ENCODE data around the gene LRCH4.
A peak's percentile ranks its signal among the peaks of the same experiment; 100 is the strongest.
"Not testable (repeated sequence)": the region's sequence is repeated elsewhere in the genome, so short reads cannot be mapped to it uniquely, and the experiment has no call there.

The LRCH4 gene

DNA sequence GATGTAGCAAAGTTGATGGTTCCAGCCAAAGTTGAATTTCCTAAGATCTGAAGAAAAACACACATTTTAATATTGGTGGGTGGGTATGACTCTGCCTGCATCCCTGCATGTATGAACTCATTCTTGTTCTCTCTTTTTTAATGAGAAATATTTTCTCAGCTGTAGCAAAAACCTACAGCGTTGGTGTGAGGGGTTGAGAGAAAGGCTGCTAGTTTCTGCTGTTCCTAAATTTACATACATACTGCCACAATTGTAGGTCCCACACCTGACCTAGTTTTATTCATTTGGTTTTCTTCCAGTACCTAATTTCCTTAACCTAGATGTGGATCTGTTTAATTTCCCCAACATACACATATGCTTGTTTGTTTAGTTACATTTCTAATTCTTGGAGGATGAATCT is 42.3 kb downstream of the LRCH4 start:
- DNase-seq, result no peak

DNA sequence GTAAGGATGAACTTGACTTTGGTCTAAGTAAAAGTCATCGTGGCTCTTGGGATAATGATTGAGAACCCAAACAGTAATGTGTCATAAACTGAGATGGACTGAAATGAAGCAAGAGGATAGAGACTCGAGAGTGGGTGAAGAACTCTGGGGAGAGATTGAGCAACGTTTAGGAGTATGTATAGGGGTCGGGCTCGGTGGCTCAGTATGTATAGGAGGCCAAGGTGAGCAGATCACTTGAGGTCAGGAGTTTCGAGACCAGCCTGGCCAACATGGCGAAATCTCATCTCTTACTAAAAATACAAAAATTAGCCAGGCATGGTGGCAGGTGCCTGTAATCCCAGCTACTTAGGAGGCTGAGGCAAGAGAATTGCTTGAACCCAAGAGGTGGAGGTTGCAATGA is 44.6 kb downstream of the LRCH4 start:
- DNase-seq, result not testable (repeated sequence)

DNA sequence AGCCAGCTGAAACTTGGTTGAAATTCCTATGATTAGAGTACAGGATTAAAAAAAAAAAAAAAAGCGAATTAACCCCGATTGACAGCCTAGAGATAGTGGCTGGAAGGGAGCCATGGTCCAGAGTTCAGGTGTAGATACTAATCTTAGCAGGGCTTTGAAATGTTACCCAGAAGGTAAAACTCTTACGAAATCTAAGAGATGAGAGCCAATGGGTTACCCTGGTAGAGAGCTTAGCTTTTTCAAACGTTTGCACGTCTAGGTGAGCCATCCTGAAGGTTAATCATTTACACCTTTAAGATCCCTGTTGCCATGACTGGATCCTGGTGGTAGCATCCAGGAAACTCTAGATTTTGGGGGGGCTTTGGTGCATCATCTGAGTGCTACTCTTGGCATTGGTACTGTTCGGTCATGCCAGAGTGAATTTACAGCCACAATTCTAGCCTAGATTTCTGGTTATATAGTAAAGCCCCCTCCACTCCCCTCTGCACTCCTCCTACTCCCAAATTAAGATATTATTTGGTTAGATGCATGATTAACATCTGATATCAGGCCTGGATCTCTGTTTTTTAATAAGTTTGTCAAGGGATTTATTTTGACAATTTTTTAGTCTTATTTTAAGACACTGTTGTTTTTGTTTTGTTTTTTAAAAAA is 45.7 kb downstream of the LRCH4 start:
- DNase-seq, result no peak

DNA sequence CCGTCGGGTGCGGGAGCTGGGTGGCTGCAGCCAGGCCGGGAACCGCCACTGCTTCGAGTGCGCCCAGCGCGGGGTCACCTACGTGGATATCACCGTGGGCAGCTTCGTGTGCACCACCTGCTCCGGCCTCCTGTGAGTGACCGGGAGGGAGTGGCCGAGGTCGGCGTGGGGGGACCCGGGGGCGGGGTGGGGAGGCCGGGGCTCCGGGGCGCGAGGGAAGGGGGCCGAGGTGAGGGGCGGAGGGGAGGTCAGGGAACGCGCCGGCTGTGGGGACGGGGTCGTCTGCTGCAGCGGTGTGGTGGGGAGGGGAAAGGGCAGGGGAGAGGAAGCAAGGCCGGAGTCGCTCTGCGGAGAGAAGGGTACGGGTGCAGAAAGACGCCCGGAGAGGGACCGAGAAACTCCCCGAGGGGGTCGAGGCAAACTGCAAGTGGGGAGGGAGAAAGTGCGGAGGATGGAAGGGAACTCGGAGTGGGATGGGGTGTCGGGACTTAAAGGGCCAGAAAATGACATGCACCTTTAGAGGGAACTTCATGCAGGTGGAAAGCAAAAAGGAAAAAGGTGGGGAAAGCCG is 46.4 kb downstream of the LRCH4 start:
- peak in 1 of 2 experiments; percentile 30 for DNase-seq

DNA sequence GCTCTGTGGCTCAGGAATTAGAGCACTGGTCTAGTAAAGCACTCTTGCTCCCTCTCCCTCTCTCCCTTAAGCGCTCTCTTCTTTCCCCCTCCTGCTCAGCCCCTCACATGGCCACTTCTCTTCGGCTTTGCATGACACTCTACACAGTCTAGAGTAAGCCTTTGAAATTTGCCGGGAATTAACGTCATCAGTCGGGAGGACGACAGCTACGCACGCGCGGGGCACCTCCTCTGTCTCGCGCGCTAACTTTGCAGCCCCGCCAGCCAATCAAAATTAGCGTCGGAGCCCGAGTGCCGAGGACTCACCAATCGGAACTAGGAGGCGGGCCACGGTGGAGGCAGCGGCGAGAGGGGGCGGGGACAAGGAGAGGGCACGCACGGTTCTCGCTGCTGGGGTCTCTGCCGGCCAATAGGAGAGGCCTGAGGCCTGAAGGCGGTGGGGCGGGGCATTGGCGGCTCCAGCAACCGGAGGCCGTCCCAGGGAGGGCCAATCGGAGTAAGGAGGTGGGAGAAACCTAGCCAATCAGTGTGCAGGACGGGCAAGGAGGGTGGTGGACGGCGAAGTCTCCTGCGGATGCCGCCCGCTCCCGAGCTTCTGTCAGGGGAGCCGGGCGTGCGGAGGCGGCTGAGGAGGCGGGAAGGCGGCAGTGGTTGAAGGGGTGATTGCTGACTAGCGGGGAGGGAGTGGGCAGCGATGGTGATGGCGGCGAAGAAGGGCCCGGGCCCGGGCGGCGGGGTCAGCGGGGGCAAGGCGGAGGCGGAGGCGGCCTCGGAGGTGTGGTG is 47.1 kb downstream of the LRCH4 start, which contains the start of gene AGFG2:
AGFG2 (plus strand) TSS at position 550 of the 782 bp plus-strand sequence; CDS start at position 694, 144 bp downstream.
- DNase-seq, result peak; percentile 100

DNA sequence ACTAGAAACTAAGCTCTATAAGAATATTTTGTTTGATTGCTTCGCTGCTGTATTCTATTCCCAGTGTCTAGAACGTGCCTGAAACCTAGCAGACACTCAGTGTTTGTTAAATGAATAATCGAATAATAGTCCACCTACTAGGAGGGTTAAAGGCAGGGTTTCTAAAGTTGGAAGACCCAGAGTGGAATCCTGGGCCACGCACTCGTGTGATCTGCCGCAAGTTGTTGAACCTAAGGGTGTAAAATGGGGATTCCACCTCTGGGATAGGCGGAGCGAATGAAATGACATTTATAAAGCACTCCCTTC is 47.6 kb downstream of the LRCH4 start:
- no peak for DNase-seq

DNA sequence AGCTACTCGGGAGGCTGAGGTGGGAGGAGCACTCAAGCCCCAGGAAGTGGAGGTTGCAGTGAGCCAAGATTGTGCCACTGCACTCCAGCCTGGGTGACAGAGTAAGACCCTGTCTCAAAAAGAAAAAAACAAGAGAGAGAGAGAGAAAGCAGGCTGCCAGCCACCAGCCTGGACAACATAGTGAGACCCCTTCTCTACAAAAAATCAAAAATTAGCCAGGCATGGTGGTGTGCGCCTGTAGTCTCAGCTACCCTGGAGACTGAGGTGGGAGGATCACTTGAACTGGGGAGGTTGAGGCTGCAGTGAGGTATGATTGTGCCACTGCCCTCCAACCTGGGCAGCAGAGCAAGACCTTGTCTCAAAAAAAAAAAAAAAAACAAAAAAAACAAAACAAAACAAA is 49.2 kb downstream of the LRCH4 start:
- DNase-seq, result not testable (repeated sequence)

DNA sequence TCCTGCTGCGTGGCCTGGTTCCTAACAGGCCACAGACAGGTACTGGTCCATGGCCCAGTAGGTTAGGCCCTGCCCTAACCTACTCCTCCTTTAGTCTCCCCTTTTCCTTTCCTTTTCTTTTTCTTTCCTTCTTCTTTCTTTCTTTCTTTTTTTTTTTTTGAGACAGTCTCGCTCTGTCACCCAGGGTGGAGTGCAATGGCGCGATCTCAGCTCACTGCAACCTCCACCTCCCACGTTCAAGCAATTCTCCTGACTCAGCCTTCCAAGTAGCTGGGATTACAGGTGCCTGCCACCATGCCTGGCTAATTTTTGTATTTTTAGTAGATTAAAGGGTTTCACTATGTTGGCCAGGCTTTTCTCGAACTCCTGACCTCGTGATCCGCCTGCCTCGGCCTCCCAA is 49.9 kb downstream of the LRCH4 start:
- not testable (repeated sequence) for DNase-seq

DNA sequence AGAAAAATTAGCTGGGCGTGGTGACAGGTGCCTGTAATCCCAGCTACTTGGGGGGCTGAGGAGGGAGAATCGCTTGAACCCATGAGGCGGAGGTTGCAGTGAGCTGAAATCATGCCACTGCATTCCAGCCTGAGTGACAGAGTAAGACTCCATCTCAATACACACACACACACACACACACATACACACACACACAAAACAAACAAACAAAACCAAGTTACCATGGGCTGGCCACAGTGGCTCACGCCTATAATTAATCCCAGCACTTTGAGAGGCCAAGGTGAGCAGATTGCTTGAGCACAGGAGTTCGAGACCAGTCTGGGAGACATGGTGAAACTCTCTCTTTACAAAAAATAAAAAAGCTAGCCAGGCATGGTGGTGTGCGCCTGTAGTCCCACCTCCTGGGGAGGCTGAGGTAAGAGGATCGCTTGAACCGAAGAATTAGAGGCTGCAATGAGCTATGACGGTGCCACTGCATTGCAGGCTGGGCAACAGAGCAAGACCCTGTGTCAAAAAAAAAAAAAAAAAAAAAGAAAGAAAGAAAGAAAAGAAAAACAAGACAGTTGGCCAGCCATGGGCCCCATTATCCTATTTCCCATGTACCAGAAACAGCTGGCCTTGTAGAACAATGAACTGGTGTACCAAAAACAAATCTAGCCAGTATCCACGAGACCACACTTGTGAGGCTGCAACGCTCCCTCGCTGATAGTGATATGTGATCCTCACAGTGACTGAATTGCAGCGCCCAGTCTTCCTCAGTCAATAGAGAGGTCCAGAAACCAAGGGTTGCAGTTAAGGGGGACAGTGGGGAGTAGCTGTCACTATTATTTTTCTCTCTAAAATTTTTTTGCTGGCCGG is 53.5 kb downstream of the LRCH4 start:
- DNase-seq, result no peak

DNA sequence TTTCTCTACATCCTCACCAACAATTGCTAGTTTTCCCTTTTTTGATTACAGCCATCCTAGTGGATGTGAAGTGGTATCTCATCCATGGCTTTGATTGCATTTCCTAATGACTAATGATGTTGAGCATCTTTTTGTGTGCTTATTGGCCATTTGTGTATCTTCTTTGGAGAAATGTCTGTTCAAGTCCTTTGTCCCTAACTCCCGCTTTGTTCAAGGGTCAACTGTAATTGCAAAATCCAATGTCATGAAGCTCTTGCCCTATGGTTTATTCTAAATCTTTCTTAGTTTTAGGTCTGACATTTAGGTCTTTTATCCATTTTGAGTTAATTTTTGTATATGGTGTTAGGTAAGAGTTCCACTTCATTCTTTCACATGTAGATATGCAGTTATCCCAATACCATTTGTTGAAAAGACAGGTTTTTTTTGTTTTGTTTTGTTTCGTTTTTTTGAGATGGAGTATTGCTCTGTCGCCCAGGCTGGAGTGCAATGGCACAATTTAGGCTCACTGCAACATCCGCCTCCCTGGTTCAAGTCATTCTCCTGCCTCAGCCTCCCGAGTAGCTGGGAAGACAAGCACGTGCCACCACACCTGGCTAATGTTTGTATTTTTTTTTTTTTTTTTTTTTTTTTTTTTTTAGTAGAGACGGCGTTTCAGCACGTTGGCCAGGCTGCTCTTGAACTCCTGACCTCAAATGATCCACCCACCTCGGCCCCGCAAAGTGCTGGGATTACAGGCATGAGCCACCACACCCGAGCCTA is 57.6 kb downstream of the LRCH4 start:
- DNase-seq, result not testable (repeated sequence)

Measured in activated CD4-positive, alpha-beta T cell treated with anti-CD3 and anti-CD28 coated beads, Interleukin-2, amount 50 U/mL, for 48 hours (primary cell).